Activated naive CD4-positive, alpha-beta T cell treated with anti-CD3 and anti-CD28 coated beads, Interleukin-2, amount 50 U/mL, for 72 hours (primary cell): ENCODE data around the gene IVNS1ABP. TPM values are rescaled to one million over a fixed set of nuclear protein-coding genes. Genes with fewer than 3 reads are reported as not detected.

ENCODE experiments used
- ATAC-seq, 2 donors: fragments of 150-1000 bp; cut with Tn5 transposase; 2 replicates each; pipeline ENCODE4 v1.10.0; 2021; ENCODE audit warnings: mild to moderate bottlenecking in 2 of 2, moderate library complexity in 2 of 2
- DNase-seq, 2 donors: peaks; one replicate each; pipeline ENCODE4 v3.0.0; 2021 to 2022; ENCODE audit warnings: low spot score in 2 of 2
- H3K27ac Mint-ChIP-seq, 2 donors: one replicate each; pipeline ENCODE4 v1.8.0; 2022; ENCODE audit warnings: mild to moderate bottlenecking in 2 of 2, mixed read lengths in 2 of 2
- H3K36me3 Mint-ChIP-seq, 2 donors: one replicate each; pipeline ENCODE4 v1.8.0; 2022; ENCODE audit warnings: mixed read lengths in 2 of 2
- H3K9me3 Mint-ChIP-seq, 2 donors: one replicate each; pipeline ENCODE4 v1.8.0; 2022; ENCODE audit warnings: mixed read lengths in 2 of 2
- total RNA-seq, 2 donors: library from RNA; stranded (reverse); gene quantifications; one replicate each; pipeline ENCODE4 v1.2.3, GENCODE V29; 2022

IVNS1ABP gene
- total RNA-seq, 2 donors from 2014 or later: 92.2 to 201 TPM

- no peak for ATAC-seq
Observed at GRCh38 chr1:185315445-185316071, 1.5 kb downstream of the IVNS1ABP start.

GRCh38 chr1:185314411-185314810, 2.6 kb downstream of the IVNS1ABP start:
- Mint-ChIP-seq H3K36me3 (peaks cover 39 to 46% of the 10 kb centered on the region in 2 donors), H3K27ac (peak overlapping the region; percentile 49 to 84), H3K9me3 (no peaks in the 10 kb centered on the region)
- DNase-seq: no peak
- ATAC-seq: no peak

More at GRCh38 chr1:185315445-185316071, 1.5 kb downstream of the IVNS1ABP start:
- Mint-ChIP-seq H3K27ac (peak overlapping the region; percentile 94 to 98), H3K9me3 (no peaks in the 10 kb centered on the region), H3K36me3 (peaks cover 41 to 55% of the 10 kb centered on the region in 2 donors)
- peak in 1 of 2 donors; percentile 25 for DNase-seq

GRCh38 chr1:185312361-185313138, 4.5 kb downstream of the IVNS1ABP start:
- no peaks in the 10 kb centered on the region for H3K9me3 Mint-ChIP-seq
- DNase-seq (no peak), ATAC-seq (no peak)
- no peak overlapping the region for H3K27ac Mint-ChIP-seq
- H3K36me3 Mint-ChIP-seq: peaks cover 40 to 46% of the 10 kb centered on the region in 2 donors

- DNase-seq: no peak
- H3K36me3 Mint-ChIP-seq: peaks cover 38 to 53% of the 10 kb centered on the region in 2 donors
- no peak overlapping the region for H3K27ac Mint-ChIP-seq
- ATAC-seq: no peak
- H3K9me3 Mint-ChIP-seq: no peaks in the 10 kb centered on the region
Observed at GRCh38 chr1:185311589-185312225, 5.3 kb downstream of the IVNS1ABP start.

- Mint-ChIP-seq H3K27ac (no peak overlapping the region), H3K9me3 (no peaks in the 10 kb centered on the region), H3K36me3 (peaks cover 34 to 51% of the 10 kb centered on the region in 2 donors)
- ATAC-seq (no peak), DNase-seq (no peak)
Observed at GRCh38 chr1:185309566-185309965, 7.5 kb downstream of the IVNS1ABP start.

- H3K27ac Mint-ChIP-seq: peak overlapping the region in 1 of 2 donors; percentile 44
- DNase-seq: no peak
- peaks cover 29 to 41% of the 10 kb centered on the region in 2 donors for H3K36me3 Mint-ChIP-seq
- ATAC-seq: no peak
- H3K9me3 Mint-ChIP-seq: no peaks in the 10 kb centered on the region
Observed at GRCh38 chr1:185308126-185308525, 8.9 kb downstream of the IVNS1ABP start.

- ATAC-seq (no peak), DNase-seq (no peak)
- Mint-ChIP-seq H3K9me3 (no peaks in the 10 kb centered on the region), H3K27ac (no peak overlapping the region), H3K36me3 (peaks cover 22 to 49% of the 10 kb centered on the region in 2 donors)
Observed at GRCh38 chr1:185305419-185305818, 11.6 kb downstream of the IVNS1ABP start.

GRCh38 chr1:185300152-185300551, 16.9 kb downstream of the IVNS1ABP start:
- no peak for DNase-seq
- no peaks in the 10 kb centered on the region for H3K9me3 Mint-ChIP-seq
- no peak overlapping the region for H3K27ac Mint-ChIP-seq
- H3K36me3 Mint-ChIP-seq: peaks cover 17 to 59% of the 10 kb centered on the region in 2 donors
- no peak for ATAC-seq

- Mint-ChIP-seq H3K36me3 (peaks cover 18 to 63% of the 10 kb centered on the region in 2 donors), H3K9me3 (no peaks in the 10 kb centered on the region), H3K27ac (peak overlapping the region in 1 of 2 donors; percentile 73)
- no peak for ATAC-seq
- no peak for DNase-seq
Observed at GRCh38 chr1:185297982-185298381, 19.1 kb downstream of the IVNS1ABP start.

GRCh38 chr1:185295091-185295490, 22.0 kb downstream of the IVNS1ABP start:
- Mint-ChIP-seq H3K36me3 (peaks cover 18 to 46% of the 10 kb centered on the region in 2 donors), H3K27ac (no peak overlapping the region)
- ATAC-seq: no peak

GRCh38 chr1:185293967-185294542, 23.0 kb downstream of the IVNS1ABP start:
- no peak for ATAC-seq
- Mint-ChIP-seq H3K36me3 (peaks cover 13 to 50% of the 10 kb centered on the region in 2 donors), H3K9me3 (no peaks in the 10 kb centered on the region), H3K27ac (peak overlapping the region in 1 of 2 donors; percentile 4)
- DNase-seq: no peak

More at GRCh38 chr1:185295091-185295490, 22.0 kb downstream of the IVNS1ABP start:
- no peaks in the 10 kb centered on the region for H3K9me3 Mint-ChIP-seq
- no peak for DNase-seq

GRCh38 chr1:185292237-185292636, 24.8 kb downstream of the IVNS1ABP start:
- ATAC-seq: no peak
- Mint-ChIP-seq H3K27ac (peak overlapping the region in 1 of 2 donors; percentile 56), H3K9me3 (no peaks in the 10 kb centered on the region), H3K36me3 (peaks cover 11 to 45% of the 10 kb centered on the region in 2 donors)
- DNase-seq: no peak

- H3K36me3 Mint-ChIP-seq: peaks cover 13 to 44% of the 10 kb centered on the region in 2 donors
- DNase-seq (no peak), ATAC-seq (no peak)
- H3K9me3 Mint-ChIP-seq: no peaks in the 10 kb centered on the region
- H3K27ac Mint-ChIP-seq: peak overlapping the region in 1 of 2 donors; percentile 56
Observed at GRCh38 chr1:185291652-185292051, 25.4 kb downstream of the IVNS1ABP start.

- Mint-ChIP-seq H3K27ac (no peak overlapping the region), H3K9me3 (no peaks in the 10 kb centered on the region), H3K36me3 (peaks cover 13 to 39% of the 10 kb centered on the region in 2 donors)
- DNase-seq (no peak), ATAC-seq (no peak)
Observed at GRCh38 chr1:185291159-185291558, 25.9 kb downstream of the IVNS1ABP start.

- Mint-ChIP-seq H3K36me3 (peaks cover 13 to 26% of the 10 kb centered on the region in 2 donors), H3K27ac (no peak overlapping the region), H3K9me3 (no peaks in the 10 kb centered on the region)
- DNase-seq (no peak), ATAC-seq (no peak)
Observed at GRCh38 chr1:185289880-185290279, 27.2 kb downstream of the IVNS1ABP start.

GRCh38 chr1:185288435-185288834, 28.6 kb downstream of the IVNS1ABP start:
- Mint-ChIP-seq H3K36me3 (peaks cover 7 to 18% of the 10 kb centered on the region in 2 donors), H3K27ac (no peak overlapping the region), H3K9me3 (no peaks in the 10 kb centered on the region)
- DNase-seq (no peak), ATAC-seq (no peak)

GRCh38 chr1:185287451-185287850, 29.6 kb downstream of the IVNS1ABP start:
- ATAC-seq (no peak), DNase-seq (no peak)
- Mint-ChIP-seq H3K36me3 (peaks cover 7 to 18% of the 10 kb centered on the region in 2 donors), H3K27ac (no peak overlapping the region), H3K9me3 (no peaks in the 10 kb centered on the region)
